Anterior cingulate cortex (tissue), 58 donors: ENCODE results near the gene SHLD1.
"Not testable (repeated sequence)": the region's sequence is repeated elsewhere in the genome, so short reads cannot be mapped to it uniquely, and the experiment has no call there.

Experiments
- DNase-seq, 58 donors: peaks; one replicate each; lab custom pipeline; 2025; lab: John Stamatoyannopoulos, UW

The SHLD1 gene

GRCh38 chr20:5734602-5735001, 15.6 kb upstream of the SHLD1 start:
- no peak for DNase-seq

- DNase-seq: no peak
These were observed 14.2 kb upstream of the SHLD1 start for GRCh38 chr20:5735845-5736510.

- DNase-seq: no peak
These were observed 12.6 kb upstream of the SHLD1 start for GRCh38 chr20:5737619-5737953.

GRCh38 chr20:5737966-5738365, 12.2 kb upstream of the SHLD1 start:
- DNase-seq: no peak

- not testable (repeated sequence) for DNase-seq
These were observed 9.6 kb upstream of the SHLD1 start for GRCh38 chr20:5740643-5741042.

- DNase-seq: no peak
These were observed 9.1 kb upstream of the SHLD1 start for GRCh38 chr20:5741089-5741488.

GRCh38 chr20:5742041-5742440, 8.2 kb upstream of the SHLD1 start:
- no peak for DNase-seq

- DNase-seq: no peak
These were observed 4.7 kb upstream of the SHLD1 start for GRCh38 chr20:5745416-5746030.

GRCh38 chr20:5746064-5746463, 4.1 kb upstream of the SHLD1 start:
- no peak for DNase-seq

- no peak for DNase-seq
These were observed 2.0 kb upstream of the SHLD1 start for GRCh38 chr20:5748246-5748645.

- DNase-seq: not testable (repeated sequence)
These were observed 669 bp upstream of the SHLD1 start for GRCh38 chr20:5749512-5749951.

GRCh38 chr20:5751856-5752255, 1.7 kb downstream of the SHLD1 start:
- no peak for DNase-seq

GRCh38 chr20:5753814-5754213, 3.6 kb downstream of the SHLD1 start:
- no peak for DNase-seq

GRCh38 chr20:5757949-5758348, 7.7 kb downstream of the SHLD1 start:
- DNase-seq: no peak

GRCh38 chr20:5766085-5766764, 16.0 kb downstream of the SHLD1 start:
- DNase-seq: peak in 6 of 58 donors; percentile 2 to 61 (median 12)

GRCh38 chr20:5767493-5768098, 17.4 kb downstream of the SHLD1 start:
- DNase-seq: no peak

GRCh38 chr20:5770231-5770986, 20.2 kb downstream of the SHLD1 start:
- no peak for DNase-seq

- DNase-seq: no peak
These were observed 20.8 kb downstream of the SHLD1 start for GRCh38 chr20:5770987-5771318.

- no peak for DNase-seq
These were observed 22.5 kb downstream of the SHLD1 start for GRCh38 chr20:5772704-5773103.

GRCh38 chr20:5773589-5773988, 23.4 kb downstream of the SHLD1 start:
- DNase-seq: no peak

GRCh38 chr20:5776077-5776476, 25.9 kb downstream of the SHLD1 start:
- no peak for DNase-seq
